B cell (primary cell): ENCODE measurements around the gene PCDH9. TPM values are rescaled to one million over a fixed set of nuclear protein-coding genes. Genes with fewer than 3 reads are reported as not detected.

Source experiments
- ATAC-seq: fragments of 200-7000 bp; cut with Tn5 transposase; one replicate; pipeline ENCODE4 v1.10.0; 2021; ENCODE audit warnings: low read depth, mild to moderate bottlenecking, moderate number of reproducible peaks, moderate library complexity
- CTCF ChIA-PET: fragments of 350-600 bp; sonication (Branson Sonifier 250); formaldehyde crosslinking; loops from one replicate; lab custom pipeline; 2021; ENCODE audit warnings: antibody characterized with exemption, inconsistent platforms; lab: Charles Lee
- POLR2A ChIA-PET: fragments of 350-600 bp; sonication (Branson Sonifier 250); formaldehyde crosslinking; loops from one replicate; lab custom pipeline; 2021; ENCODE audit warnings: antibody characterized with exemption; lab: Charles Lee
- DNase-seq: peaks from one replicate; pipeline ENCODE4 v3.0.0; 2013
- H2AFZ ChIP-seq: 2 replicates; pipeline ENCODE4 v1.6.1; 2012; ENCODE audit warnings: mild to moderate bottlenecking, low read depth, low read length; ENCODE audit not compliant: insufficient read depth, poor library complexity, severe bottlenecking
- H3K27ac ChIP-seq, 2 donors: 1 replicate in 1 of 2; 2 replicates in 1 of 2; pipeline ENCODE4 v1.5.1; 2012 to 2013; ENCODE audit warnings: low read length in 2 of 2, mild to moderate bottlenecking in 2 of 2, moderate library complexity in 1 of 2
- H3K27me3 ChIP-seq, 4 experiments: fragments of 200-600 bp in 1 of 4; sonication (generic) in 1 of 4; replicated peaks in 1 of 4; 1 replicate in 2 of 4; 2 replicates in 2 of 4; pipeline versions ENCODE4 v1.6.1 to v1.7.0; 2013 to 2016; ENCODE audit warnings: low read length in 3 of 4, mild to moderate bottlenecking in 2 of 4, mixed read lengths in 1 of 4, moderate library complexity in 1 of 4; ENCODE audit not compliant: insufficient read depth in 4 of 4, control insufficient read depth in 3 of 4; ENCODE audit errors: control extremely low read depth in 1 of 4
- H3K36me3 ChIP-seq, 2 experiments: replicated peaks in 1 of 2; 1 replicate in 1 of 2; 2 replicates in 1 of 2; pipeline versions ENCODE4 v1.6.1 to v1.7.1; 2013; ENCODE audit warnings: low read length in 1 of 2; ENCODE audit not compliant: insufficient read depth in 2 of 2, control insufficient read depth in 1 of 2; ENCODE audit errors: control extremely low read depth in 1 of 2, extremely low read depth in 1 of 2
- H3K4me1 ChIP-seq, 2 donors: fragments of 200-600 bp in 1 of 2; sonication (generic) in 1 of 2; 1 replicate in 1 of 2; 2 replicates in 1 of 2; pipeline versions ENCODE4 v1.5.1 to v1.6.1; 2013 to 2017; ENCODE audit warnings: low read length in 2 of 2; ENCODE audit not compliant: control insufficient read depth in 2 of 2, insufficient read depth in 2 of 2
- H3K4me2 ChIP-seq: replicated peaks from 2 replicates; pipeline ENCODE3; 2012; ENCODE audit warnings: mild to moderate bottlenecking, low read depth, low read length; ENCODE audit not compliant: poor library complexity, severe bottlenecking
- H3K4me3 ChIP-seq, 5 experiments: fragments of 200-600 bp in 1 of 5; sonication (generic) in 1 of 5; 1 replicate in 3 of 5; 2 replicates in 2 of 5; pipeline versions ENCODE4 v1.5.1 to v1.7.0; 2011 to 2016; ENCODE audit warnings: low read length in 4 of 5, mild to moderate bottlenecking in 4 of 5, low read depth in 2 of 5, control low read depth in 1 of 5, moderate library complexity in 1 of 5; ENCODE audit not compliant: insufficient read depth in 1 of 5; ENCODE audit errors: control extremely low read depth in 1 of 5, extremely low read depth in 1 of 5
- H3K79me2 ChIP-seq: fragments of 200-600 bp; sonication (generic); one replicate; pipeline ENCODE4 v1.6.0; 2016; ENCODE audit warnings: low read length; ENCODE audit not compliant: control insufficient read depth, insufficient read depth
- H3K9ac ChIP-seq: fragments of 200-600 bp; sonication (generic); 2 replicates; pipeline ENCODE4 v1.6.1; 2017; ENCODE audit warnings: mild to moderate bottlenecking, low read length, moderate library complexity
- H3K9me3 ChIP-seq, 3 donors: one replicate each; pipeline versions ENCODE4 v1.6.1 to v1.7.1; 2013; ENCODE audit warnings: low read length in 2 of 3; ENCODE audit not compliant: control insufficient read depth in 2 of 3, insufficient read depth in 1 of 3; ENCODE audit errors: control extremely low read depth in 1 of 3
- H4K20me1 ChIP-seq: 2 replicates; pipeline ENCODE4 v1.6.0; 2012; ENCODE audit warnings: mild to moderate bottlenecking, low read length; ENCODE audit not compliant: insufficient read depth, control insufficient read depth, poor library complexity, severe bottlenecking
- H3K27ac Mint-ChIP-seq: one replicate; pipeline ENCODE4 v1.8.0; 2021; ENCODE audit warnings: mixed read lengths
- H3K27me3 Mint-ChIP-seq: one replicate; pipeline ENCODE4 v1.8.0; 2021; ENCODE audit warnings: mixed read lengths
- H3K4me1 Mint-ChIP-seq: one replicate; pipeline ENCODE4 v1.8.0; 2021; ENCODE audit warnings: mixed read lengths
- H3K4me3 Mint-ChIP-seq: one replicate; pipeline ENCODE4 v1.8.0; 2021; ENCODE audit warnings: mixed read lengths
- H3K9me3 Mint-ChIP-seq: one replicate; pipeline ENCODE4 v1.8.0; 2022; ENCODE audit warnings: mixed read lengths; ENCODE audit not compliant: insufficient read depth
- CTCF ChIP-seq: fragments of 200-600 bp; IDR thresholded peaks from one replicate; pipeline ENCODE4 v1.8.0; 2022; ENCODE audit warnings: antibody characterized with exemption, mild to moderate bottlenecking
- EZH2 ChIP-seq: IDR thresholded peaks from 2 replicates; pipeline ENCODE4 v1.6.1; 2012; ENCODE audit warnings: borderline replicate concordance, low read depth, mild to moderate bottlenecking, moderate library complexity, low read length; ENCODE audit not compliant: insufficient read depth, poor library complexity, severe bottlenecking
- WGBS: methylation state at CpG from one replicate; pipeline ENCODE4 v1.1.5; 2013; ENCODE audit warnings: missing lambda C conversion rate; ENCODE audit not compliant: insufficient coverage; 5-methylcytosine and 5-hydroxymethylcytosine counted together
- intact Hi-C: fragments of 100-400 bp; cut with micrococcal nuclease; formaldehyde crosslinking; loops from one replicate; pipeline ENCODE4 v1.10.0; 2022
- polyA plus RNA-seq: library from polyadenylated mRNA; depleted of rRNA; stranded (reverse); fragments of >200 nt; gene quantifications from 2 replicates; pipeline ENCODE4 v1.2.3, GENCODE V29; 2012
- total RNA-seq, 2 donors: library from RNA; stranded (reverse); fragments of 120-200 nt in 1 of 2; gene quantifications; 1 replicate in 1 of 2; 2 replicates in 1 of 2; pipeline versions ENCODE4 v1.2.3 to v1.2.4, GENCODE V29; 2013 to 2022

The PCDH9 gene
- total and polyA plus RNA-seq, 2 donors (not counting 1 experiment from before 2014, with no cell fraction given): 13.1 to 21.8 TPM

- Mint-ChIP-seq H3K4me1 (peaks cover 7% of the 10 kb centered on the region), H3K4me3 (no peak overlapping the region), H3K27me3 (no peaks in the 10 kb centered on the region), H3K9me3 (no peaks in the 10 kb centered on the region), H3K27ac (no peak overlapping the region)
- Histone ChIP-seq H3K9me3 (no peaks in the 10 kb centered on the region), H2AFZ (no peak overlapping the region), H3K79me2 (no peaks in the 10 kb centered on the region), H4K20me1 (no peaks in the 10 kb centered on the region), H3K9ac (no peak overlapping the region), H3K4me1 (no peaks in the 10 kb centered on the region), H3K27ac (no peak overlapping the region), H3K4me2 (no peak overlapping the region), H3K4me3 (no peak overlapping the region), H3K27me3 (no peaks in the 10 kb centered on the region), H3K36me3 (no peaks in the 10 kb centered on the region)
- 92% methylated on average over 1 of the region's 2 CpGs for WGBS
- DNase-seq (no peak), ATAC-seq (no peak)
- TF ChIP-seq EZH2 (no peak), CTCF (no peak)
- ChIA-PET CTCF (interaction anchor here (0.6 kb wide), 1 partner anchor 250 kb away, joined by 3 read pairs; no protein-coding TSS in a partner anchor), POLR2A (no interaction called here)
- intact Hi-C loops: no loop called here
Observed at GRCh38 chr13:67087527-67087926, 142.6 kb downstream of the PCDH9 start.

- no peak overlapping the region for H3K4me3 ChIP-seq
- no peaks in the 10 kb centered on the region for H3K4me1 ChIP-seq
- DNase-seq (no peak), ATAC-seq (no peak)
- ChIA-PET POLR2A (no interaction called here), CTCF (no interaction called here)
- Mint-ChIP-seq H3K27me3 (no peaks in the 10 kb centered on the region), H3K4me1 (peaks cover 7% of the 10 kb centered on the region), H3K9me3 (no peaks in the 10 kb centered on the region), H3K4me3 (no peak overlapping the region), H3K27ac (no peak overlapping the region)
- no peaks in the 10 kb centered on the region for H3K27me3 ChIP-seq
- no peaks in the 10 kb centered on the region for H4K20me1 ChIP-seq
- no peak overlapping the region for H3K4me2 ChIP-seq
- TF ChIP-seq EZH2 (no peak), CTCF (no peak)
- no peak overlapping the region for H3K9ac ChIP-seq
- H3K79me2 ChIP-seq: no peaks in the 10 kb centered on the region
- H3K9me3 ChIP-seq: no peaks in the 10 kb centered on the region
- H2AFZ ChIP-seq: no peak overlapping the region
- H3K27ac ChIP-seq: no peak overlapping the region
- H3K36me3 ChIP-seq: no peaks in the 10 kb centered on the region
- 100% methylated on average over 1 of the region's 2 CpGs for WGBS
- intact Hi-C loops: no loop called here
Observed at GRCh38 chr13:67086260-67086659, 143.9 kb downstream of the PCDH9 start.
